ENCODE results near the gene C10orf143.

The C10orf143 gene

DNA sequence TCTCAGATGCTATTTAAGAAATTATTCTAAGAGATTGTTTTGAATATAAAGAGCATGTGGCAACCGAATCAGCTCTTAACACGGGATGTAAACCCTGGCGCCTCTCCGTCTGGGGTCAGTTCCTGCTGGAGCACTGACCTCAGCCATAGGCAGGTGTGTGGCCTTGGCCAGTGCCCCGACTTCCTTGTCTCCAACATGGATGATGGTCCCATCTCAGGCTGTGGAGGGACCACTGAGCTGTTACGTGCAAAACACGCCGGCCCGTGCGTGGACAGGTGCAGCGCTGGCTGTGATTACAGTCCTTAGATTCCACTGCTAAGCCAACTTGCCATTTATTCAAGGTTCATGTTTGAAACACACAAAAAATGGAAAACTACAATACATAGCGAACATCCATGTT lies 59.9 kb downstream of the C10orf143 start:
- no peak for FAIRE-seq

DNA sequence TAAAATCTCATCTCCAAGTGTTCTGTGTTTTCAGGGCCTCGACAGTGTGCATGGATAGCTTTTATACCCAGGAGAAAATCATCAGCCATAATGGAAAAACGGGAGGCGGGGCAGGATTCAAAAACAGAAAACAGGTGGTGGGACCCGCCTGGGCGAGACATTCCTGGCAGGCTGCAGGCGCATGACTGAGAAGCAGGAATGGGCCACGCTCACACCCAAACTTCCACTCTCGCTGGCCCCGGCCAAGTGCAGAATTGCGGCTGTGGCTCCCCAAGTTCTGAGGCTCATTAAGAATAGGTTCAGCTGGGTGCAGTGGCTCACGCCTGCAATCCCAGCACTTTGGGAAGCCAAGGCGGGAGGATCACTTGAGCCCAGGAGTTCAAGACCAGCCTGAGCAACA lies 60.6 kb downstream of the C10orf143 start:
- FAIRE-seq = no peak

DNA sequence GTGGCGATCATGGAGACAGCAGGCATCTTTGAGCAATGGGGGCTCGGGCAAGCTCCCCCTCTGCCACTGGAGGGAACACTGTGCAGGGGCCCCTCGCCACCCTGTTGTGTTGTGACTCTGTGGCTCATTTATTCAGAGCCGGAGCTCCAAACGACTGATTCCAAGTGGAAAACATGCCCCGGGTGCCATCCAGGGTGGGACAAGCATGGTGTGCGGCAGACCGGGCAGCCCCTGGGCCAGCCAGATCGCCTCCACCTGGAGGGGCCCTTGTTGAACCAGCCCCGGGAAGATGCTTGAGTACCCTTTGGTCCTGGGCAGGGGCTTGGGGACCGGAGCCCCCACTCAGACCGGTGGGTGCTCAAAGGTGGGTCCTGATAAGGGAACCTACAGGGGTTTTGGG lies 61.4 kb downstream of the C10orf143 start:
- no peak for FAIRE-seq

DNA sequence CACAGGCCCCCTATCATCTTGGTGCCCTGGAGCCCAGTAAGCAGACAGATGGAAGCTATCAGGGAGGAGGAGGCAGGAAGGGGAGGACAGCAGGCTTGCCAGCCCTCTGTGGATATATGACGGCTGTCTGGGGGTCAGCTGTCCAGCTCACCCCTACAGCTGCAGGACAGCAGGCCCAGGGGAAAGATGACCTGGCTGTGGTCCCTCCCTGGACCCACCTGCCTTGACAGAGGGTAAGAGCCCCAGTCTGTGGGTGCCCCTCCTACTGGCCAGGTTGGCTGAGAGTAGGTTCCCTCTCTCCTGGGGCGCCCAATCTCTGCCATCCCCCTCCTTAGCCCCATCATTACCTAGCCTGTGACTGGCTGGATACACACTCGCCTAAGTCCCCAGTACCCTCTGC lies 62.5 kb downstream of the C10orf143 start:
- no peak for FAIRE-seq

DNA sequence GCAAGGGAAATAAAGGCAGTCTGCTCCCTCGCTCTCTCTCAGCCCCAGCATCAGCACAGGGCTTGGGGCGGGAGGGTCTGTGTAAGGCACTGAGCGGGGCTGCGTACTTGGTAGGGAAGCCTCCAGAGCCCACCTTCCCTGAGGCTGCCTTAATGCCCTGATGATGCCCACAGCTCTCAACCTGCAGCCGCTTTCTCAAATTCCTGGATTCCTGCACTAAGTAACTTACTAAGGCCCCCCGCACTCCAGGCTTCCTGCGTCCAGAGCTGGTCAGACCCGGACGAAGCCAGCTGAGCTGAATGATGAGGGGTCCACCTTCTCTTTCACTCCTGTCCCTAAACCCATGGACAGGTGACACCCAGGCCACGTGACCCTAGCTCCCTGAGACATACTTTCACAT lies 63.3 kb downstream of the C10orf143 start:
- no peak for FAIRE-seq

DNA sequence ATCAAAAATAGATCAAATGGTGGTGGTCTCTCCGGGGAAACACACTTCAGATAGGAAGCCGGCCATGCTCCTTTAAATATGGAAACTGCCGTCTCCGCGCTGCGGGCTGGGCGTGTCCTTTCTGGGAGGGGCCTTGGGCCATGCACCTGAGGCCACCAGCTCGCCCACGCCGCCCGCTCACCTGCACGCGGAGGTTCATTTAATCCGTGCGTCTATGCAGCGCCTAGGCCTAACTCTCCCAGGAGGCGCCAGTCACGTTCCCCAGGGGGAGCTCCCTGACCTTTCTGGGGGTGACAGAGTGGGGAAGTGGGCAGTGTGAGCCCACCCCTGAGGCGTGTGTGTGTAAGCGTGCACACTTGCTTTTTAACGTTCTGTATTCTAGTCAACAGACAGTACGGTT lies 64.0 kb downstream of the C10orf143 start:
- FAIRE-seq = no peak

DNA sequence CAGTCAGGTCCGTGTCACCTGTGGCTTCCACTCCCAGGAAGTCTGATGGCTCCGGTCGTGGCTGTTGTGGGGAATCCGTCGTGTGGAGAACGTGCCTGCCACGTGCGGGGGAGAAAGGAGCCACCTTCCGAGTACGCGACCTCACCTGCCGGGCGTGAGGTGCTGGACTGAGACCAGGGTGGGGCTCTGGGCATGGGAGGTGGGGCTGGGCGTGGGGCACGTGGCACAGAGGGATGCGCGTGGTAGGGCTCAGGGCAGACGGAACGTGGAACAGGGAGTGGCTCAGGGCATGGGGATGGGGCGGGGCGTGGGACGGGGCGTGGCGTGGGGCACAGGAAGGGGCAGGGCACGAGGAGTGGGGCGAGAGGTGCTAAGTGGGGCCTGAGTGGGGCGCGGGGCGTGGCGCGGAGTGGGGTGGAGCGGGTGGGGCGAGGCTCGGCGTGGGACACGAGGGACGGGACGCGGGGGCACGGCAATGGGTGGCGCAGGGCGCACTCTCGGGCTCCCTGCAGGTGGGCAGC lies 64.8 kb downstream of the C10orf143 start:
- FAIRE-seq = no peak

DNA sequence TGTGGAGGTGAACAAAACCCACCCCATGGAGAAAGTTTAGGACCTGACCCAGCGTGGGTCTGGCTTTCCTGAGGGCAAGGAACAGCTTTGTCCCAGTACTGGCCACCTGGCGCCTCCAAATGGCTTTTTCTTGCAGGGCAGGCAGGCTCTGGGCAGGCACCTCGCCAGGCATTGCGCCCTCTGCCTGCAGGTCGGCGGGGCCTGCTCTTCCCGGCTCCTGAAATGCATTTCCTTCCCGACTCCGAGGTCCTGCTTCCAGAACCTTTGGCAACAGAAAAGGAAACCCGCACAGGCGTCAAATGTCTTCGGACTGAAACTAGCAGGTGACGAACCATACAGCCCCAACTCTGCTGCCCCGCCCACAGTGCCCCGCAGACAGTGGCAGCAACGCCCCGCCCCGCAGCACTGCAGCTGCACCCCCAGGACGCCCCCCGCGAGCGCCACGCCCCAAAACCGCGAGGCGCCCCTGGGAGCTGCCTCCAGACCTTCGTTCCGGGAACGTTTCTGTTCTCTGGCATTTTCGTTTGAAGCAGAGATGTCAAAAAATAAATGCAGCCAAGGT lies 65.5 kb downstream of the C10orf143 start:
- no peak for FAIRE-seq

DNA sequence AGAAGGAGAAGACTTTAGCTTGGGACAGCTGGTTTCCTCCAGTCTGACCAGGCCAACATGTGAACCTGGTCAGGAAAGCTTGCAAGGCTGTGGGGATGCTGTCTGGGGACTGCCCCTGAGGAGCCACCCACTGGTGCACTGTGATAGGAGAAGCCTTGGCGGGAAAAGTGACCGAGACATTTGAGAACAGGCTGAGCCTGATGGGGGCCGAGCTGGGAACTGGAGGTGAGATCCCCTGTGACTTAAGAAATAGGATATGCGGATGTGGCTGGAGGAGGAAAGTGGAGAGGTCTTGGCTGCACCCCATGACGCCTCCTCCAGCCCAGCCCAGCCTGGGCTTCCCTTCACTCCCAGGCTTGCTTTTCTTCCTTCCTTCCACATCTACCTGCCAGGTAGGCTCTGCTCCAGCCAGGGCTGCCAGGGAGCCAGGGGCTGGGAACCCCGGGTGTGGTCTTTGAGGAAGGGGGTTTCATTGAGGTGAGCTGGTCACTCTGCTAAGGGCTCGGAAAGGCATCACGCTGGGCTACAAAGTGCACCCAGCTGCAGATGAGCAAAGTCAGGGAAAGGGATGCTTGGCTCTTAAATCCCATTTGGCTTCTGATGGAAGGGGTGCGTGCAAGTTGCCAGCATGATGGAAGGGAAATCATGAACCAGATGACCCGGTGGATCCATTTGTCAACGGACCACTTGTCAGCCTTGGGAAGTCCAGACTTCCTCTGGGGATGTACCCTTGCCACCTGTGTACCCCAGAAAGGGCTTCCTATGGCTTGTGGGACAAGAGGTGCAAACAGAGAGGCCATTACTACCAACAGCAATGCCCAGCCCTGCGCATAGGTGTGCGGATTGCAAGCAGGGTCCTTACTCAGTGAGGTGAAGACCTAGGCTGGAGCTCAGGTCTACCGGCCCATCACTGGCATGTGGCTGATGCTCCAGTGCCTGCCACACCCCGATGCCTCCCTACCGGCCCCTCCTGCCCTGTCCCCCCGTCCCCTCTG lies 66.3 kb downstream of the C10orf143 start:
- no peak for FAIRE-seq

DNA sequence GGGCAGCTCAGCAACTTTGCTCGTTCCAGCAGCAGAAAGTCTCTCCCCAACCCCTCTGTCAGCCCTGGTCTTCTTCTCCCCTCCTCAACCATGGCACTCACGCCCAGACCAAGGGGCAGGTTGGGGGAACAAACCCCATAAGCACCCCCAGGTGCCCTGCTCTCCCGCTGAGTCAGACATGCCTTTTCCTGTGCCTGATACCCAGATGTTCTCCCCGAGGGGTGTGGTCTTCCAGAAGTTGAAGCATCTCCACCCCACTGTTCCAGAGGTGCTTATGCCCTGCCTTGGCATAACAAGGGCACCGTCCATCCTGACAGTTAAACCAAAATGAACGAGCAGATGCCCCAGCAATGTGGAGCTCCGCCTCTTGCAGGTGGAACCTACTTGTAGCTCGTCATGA lies 67.1 kb downstream of the C10orf143 start:
- FAIRE-seq = no peak

DNA sequence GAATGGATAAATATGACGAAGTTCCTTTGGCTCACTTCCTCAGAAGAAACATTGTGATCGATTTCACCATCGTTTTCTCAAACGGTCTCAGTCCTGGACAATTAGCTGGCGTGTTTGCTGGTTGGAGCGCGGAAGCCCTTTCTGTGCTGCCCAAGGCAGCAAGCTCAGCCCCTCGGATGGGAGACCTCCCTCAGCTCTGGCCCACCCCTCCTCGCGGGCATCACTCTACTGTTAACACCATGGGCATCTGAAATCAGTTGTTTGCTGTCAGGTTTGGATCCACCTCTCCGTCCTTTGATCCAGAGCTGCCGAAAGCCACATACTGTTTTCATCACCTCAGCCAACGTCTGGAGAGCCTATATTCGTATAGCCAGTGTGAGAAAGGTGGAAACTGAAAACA lies 68.2 kb downstream of the C10orf143 start:
- FAIRE-seq = no peak

DNA sequence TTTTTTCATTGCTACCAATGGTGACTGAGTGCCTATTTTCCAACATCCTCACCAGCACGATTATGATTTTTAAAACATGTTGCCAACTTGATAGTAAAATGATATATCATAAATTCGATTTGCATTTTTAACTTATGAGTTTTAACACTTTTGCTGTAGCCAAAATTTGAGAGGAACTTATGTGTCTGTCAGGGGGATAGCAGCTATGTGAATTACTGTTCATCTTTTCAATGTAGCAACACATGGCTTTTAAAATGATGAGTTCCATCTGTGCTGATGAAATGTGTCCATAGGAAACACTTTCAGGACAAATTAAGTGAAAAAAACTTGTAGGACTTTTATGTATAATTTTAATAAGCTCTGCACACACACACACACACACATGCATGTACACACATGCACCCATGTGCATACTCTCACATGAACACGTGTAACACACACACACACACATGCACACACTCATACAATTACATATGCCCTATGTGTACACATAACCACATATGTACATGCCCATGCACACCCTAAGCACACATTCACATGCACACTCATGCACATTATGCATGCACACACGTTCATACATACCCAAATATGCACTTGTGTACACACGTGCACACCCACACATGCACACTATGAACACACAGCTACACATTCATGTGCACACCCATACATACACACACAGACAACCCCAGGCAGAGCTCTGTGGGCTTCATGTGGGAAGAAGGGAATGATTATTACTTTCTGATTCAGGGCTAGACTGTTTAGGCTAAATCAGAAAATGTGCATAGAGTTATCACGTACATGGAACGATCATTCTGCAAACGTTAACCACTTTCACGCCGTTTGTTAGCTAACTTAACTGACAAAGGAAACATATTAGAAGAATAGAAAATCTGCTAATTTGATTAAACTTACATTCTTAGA lies 68.9 kb downstream of the C10orf143 start:
- no peak for FAIRE-seq

DNA sequence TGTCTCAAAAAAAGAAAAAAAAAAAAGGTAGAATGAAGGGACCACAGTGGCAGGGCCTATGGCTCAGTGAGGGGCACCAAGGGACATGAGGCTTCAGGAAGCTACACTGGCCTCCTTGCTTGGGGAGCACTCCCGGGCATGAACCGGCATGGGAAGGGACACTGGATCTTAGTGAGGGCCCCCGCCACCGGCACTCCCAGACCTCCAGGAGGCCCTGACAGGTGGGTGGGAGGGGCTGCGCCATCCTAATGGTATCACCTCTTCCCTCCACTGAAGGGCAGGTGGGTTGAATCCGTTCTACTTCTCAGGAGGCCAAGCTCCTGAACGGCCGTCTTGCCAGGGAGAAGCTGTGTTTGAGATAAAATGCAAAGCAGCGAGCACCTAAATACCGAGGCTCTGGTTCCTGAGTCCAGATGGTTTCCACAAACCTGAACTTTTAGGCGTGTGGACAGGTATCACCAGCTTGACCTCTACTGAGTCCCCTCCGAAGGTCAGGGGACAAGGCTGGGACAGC lies 69.8 kb downstream of the C10orf143 start:
- FAIRE-seq = no peak

DNA sequence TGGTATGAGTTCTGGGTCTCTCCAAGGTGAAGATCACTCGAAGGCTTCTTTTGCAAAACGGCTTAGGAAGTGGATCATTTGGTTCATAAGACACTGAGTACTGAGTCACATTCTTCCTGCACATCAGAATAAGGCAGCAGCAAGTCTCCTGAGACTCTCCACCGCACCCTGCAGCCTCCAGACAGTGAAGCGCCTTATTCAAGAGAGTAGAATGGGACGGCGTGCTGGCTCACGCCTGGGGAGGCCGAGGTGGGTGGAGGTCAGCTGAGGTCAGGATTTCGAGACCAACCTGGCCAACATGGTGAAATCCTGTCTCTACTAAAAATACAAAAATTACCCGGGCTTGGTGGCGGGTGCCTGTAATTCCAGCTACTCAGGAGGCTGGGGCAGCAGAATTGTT lies 70.3 kb downstream of the C10orf143 start:
- FAIRE-seq = no peak

DNA sequence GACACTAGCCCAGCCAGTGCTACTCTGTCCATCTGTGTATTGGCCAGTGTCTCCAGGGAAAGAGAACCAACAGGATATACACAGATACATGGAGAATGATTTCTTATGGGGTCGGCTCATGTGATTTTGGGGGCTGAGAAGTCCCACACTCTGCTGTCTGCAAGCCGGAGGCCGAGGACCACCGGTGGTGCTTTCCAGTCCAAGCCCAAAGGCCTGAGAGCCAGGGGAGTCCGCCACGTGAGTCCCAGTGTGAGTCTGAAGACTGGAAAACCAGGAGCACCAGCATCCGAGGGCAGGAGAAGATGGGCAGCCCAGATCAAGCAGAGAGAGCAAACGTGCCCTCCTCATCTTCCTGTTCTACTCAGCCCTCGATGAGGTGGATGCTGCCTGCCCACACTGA lies 71.5 kb downstream of the C10orf143 start:
- FAIRE-seq = no peak

DNA sequence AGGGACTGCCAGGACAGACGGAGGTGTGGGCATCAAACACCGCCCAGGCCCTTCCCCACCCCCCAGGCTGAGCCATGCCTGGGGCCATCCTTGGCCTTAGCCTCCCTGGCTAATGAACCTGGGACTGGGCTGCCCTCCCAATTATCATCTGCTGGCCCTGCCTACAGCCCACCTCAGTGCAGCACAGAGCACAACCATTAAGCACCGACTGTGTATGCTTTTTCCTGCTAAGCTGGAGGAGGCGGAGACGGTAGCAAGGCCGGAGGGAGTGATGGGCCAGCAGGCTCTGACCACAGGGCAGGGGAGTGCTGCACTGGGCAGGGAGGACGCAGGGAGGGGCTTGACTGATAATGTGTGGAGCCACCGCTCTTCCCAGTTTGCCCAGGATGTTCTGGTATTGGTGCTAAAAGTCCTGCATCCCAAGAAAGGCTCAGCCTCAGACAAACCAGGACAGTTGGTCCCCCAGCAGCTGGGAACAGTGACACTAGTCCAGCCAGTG lies 72.0 kb downstream of the C10orf143 start:
- no peak for FAIRE-seq

DNA sequence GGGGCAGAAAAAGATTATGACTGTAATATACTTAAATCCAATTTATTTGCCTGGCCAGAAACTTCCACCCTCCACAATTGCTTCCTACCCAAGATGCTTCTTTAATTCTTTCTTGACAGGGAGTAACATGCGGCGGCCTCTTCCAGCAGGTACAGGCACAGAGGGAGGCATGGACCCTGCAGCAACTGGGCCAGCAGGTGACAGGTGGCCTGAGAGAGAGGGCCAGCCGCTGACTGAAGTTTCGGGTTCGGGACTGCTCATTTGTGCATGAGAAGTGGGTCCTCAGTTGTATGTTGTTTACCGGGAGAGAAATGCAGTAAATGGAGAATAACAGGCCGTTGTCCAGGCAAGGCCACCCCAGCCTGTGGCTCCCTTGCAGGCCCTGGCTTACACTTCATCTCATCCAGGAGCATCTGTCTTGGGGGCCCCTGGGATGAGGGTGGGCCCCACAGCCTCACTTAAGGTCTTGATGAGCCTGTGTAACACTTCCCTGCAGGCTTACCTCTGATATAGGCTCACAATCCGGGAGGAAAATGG lies 72.5 kb downstream of the C10orf143 start:
- no peak for FAIRE-seq

DNA sequence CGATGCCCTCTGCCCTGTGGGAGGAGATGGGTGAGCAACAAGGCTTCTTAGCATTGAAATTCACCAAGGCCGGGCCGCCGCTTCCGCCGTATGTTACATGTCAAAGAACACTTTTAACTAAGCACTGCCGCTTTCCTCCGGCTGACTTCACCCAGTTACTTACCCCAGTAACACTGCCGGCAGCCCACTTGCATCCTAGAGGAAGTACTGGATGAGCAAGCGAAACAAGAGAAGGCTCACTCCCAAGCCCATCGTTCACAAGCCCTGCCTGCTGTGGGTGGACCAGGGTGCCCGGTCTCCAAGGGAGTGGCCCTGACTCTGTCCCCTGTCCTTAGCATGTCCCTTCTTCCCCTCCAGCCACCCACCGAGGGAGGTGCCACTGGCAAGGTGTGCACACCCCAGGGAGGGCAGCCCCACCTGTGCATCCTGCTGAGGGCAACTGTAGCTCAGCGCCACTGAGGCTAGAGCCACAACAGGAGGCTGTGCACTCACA lies 73.4 kb downstream of the C10orf143 start:
- FAIRE-seq = no peak

DNA sequence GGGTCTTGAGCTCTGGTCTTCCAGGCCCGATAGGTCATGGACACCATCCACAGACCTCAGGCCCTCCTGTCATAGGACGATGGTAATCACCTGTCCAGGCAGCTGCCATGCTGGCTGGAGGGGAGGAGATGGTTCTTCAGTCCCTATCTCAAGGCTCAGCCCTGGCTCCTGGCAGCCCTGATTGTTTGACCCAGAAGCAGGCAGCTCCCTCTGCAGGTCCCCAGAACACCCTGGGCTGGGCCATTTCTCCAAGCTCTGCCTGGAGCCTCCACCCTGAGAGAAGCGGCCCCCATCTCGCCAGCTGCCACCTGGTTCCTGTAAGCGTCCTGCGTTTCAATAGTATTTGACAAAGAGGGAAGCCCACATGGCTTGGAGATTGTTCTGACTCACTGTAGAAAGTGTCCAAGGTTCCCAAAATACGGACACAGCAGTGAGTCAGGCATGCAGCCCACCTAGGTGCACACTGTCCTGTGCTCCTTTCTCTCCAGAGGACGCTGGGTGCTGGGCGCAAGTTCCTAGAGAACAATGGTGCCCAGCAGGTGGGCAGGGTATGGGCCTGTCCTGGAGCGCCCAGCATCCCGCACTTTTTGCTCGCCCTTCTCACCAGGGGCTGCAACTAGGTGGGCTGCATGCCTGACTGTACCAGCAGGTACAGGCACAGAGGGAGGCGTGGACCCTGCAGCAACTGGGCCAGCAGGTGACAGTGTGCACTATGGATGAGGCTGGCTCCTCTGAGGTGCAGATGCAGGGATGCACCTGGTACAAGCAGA lies 74.1 kb downstream of the C10orf143 start:
- no peak for FAIRE-seq

DNA sequence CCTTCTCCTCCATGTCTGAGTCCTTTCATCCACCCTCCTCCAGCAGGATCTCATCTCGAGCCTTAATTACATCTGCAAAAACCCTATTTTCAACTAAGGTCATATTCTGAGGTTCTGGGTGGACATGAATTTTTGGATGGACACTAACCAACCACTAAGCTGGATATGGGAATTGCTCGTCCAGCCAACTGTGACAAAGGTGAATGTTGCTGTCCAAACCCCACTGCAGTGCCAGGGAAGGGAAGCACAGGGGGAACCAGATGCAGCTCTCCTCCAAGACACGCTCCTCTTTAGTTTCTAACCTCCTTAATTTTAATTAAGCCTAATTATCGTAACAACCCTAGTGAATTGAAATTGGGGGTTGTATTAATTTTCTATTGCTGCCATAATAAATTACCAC lies 81.4 kb downstream of the C10orf143 start:
- FAIRE-seq = no peak

DNA sequence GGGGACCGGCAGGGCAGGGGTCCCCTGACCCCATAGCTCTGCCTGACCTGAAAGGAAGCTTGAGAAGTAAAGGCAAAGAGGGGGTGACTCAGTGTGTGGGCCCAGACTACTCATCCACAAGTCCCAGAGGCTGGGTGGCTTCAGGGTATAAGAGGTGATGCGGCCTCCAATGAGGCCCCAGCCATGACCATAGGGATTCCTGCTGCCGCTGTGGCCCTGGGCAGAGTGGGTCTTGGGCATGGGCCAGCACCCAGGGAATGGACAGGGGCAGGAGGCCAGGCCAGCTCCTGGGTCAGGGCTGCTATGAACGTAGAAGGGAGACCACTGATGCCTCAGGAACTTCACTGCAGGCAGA lies 82.2 kb downstream of the C10orf143 start:
- no peak for FAIRE-seq

Measured in islet of Langerhans (tissue), 1 donor.